ENCODE measurements around the gene WFIKKN1. TPM values are rescaled to one million over a fixed set of nuclear protein-coding genes. Genes with fewer than 3 reads are reported as not detected.

The WFIKKN1 gene
- total RNA-seq, 1 experiment from 2014 or later: 12.3 TPM

- TF ChIP-seq SP1 (CRISPR knock-in tag; conservative IDR thresholded peaks at IDR 0.05) (0 out of 2 replicates have a peak, but pooled peaks have one; percentile 13), ATF6 (CRISPR knock-in tag; IDR thresholded peaks at IDR 0.05) (no peak)
These were observed 50.4 kb downstream of the WFIKKN1 start (continued) for GRCh38 chr16:680967-681745.

- POLR2A ChIA-PET: no interaction called here
- TF ChIP-seq RELA (CRISPR knock-in tag; IDR thresholded peaks at IDR 0.05; ENCODE audit: borderline replicate concordance) (0 out of 2 replicates have a peak, but pooled peaks have one; percentile 48), TEAD1 (CRISPR knock-in tag; IDR thresholded peaks at IDR 0.05) (0 out of 2 replicates have a peak, but pooled peaks have one; percentile 8), MAX (CRISPR knock-in tag; IDR thresholded peaks at IDR 0.05) (0 out of 2 replicates have a peak, but pooled peaks have one; percentile 27), USF1 (CRISPR knock-in tag; IDR thresholded peaks at IDR 0.05) (0 out of 2 replicates have a peak, but pooled peaks have one; percentile 10), KAT7 (CRISPR knock-in tag; IDR thresholded peaks at IDR 0.05; ENCODE audit: borderline replicate concordance) (no peak; the same call in 1 of the 2 replicates)
- DNase-seq (ENCODE audit: low spot score) (no peak), ATAC-seq (no peak)
- peak overlapping the region; percentile 76 for H3K4me3 Mint-ChIP-seq
- peaks cover 25% of the 10 kb centered on the region for H3K36me3 Mint-ChIP-seq
- peaks cover 21% of the 10 kb centered on the region for H3K4me1 Mint-ChIP-seq
- no peak overlapping the region for H3K27ac Mint-ChIP-seq
- H3K27me3 Mint-ChIP-seq (ENCODE audit: low read depth): no peaks in the 10 kb centered on the region
- CTCF ChIA-PET: interaction anchor here (0.7 to 2.7 kb wide), 7 partner anchors 13 to 103 kb away, joined by 3 to 12 read pairs (median 3); no protein-coding TSS in a partner anchor
- H3K9me3 Mint-ChIP-seq: no peaks in the 10 kb centered on the region
These were observed 51.1 kb downstream of the WFIKKN1 start for GRCh38 chr16:681746-682427.

- ChIA-PET CTCF (interaction anchor here (1.1 to 1.4 kb wide), 3 partner anchors 15 to 58 kb away, joined by 3 read pairs; partner anchors contain the start of genes CIAO3 and RHOT2), POLR2A (interaction anchor here (1.1 kb wide), 1 partner anchor 11 kb away, joined by 4 read pairs; no protein-coding TSS in a partner anchor)
- 0 out of 2 replicates have a peak overlapping the region, but pooled peaks have one; percentile 49 for H3K27ac Mint-ChIP-seq
- H3K4me1 Mint-ChIP-seq: peaks cover 19% of the 10 kb centered on the region
- H3K9me3 Mint-ChIP-seq: no peaks in the 10 kb centered on the region
- no peak for DNase-seq (ENCODE audit: low spot score)
- ATAC-seq: no peak
- peak overlapping the region; percentile 76 for H3K4me3 Mint-ChIP-seq
- no peaks in the 10 kb centered on the region for H3K27me3 Mint-ChIP-seq (ENCODE audit: low read depth)
- peaks cover 25% of the 10 kb centered on the region for H3K36me3 Mint-ChIP-seq
- no peak for TF ChIP-seq GTF2I (CRISPR knock-in tag; conservative IDR thresholded peaks at IDR 0.05)
- no peak for TF ChIP-seq ZNF416 (CRISPR knock-in tag; IDR thresholded peaks at IDR 0.05)
- 0 out of 2 replicates have a peak, but pooled peaks have one; percentile 34 for TF ChIP-seq E2F1 (CRISPR knock-in tag; IDR thresholded peaks at IDR 0.05)
- no peak for TF ChIP-seq SP1 (CRISPR knock-in tag; conservative IDR thresholded peaks at IDR 0.05)
- TF ChIP-seq NFATC4 (CRISPR knock-in tag; IDR thresholded peaks at IDR 0.05): 0 out of 2 replicates have a peak, but pooled peaks have one; percentile 58
- no peak for TF ChIP-seq ZNF232 (CRISPR knock-in tag; IDR thresholded peaks at IDR 0.05)
- 0 out of 2 replicates have a peak, but pooled peaks have one; percentile 1 for TF ChIP-seq USF1 (CRISPR knock-in tag; IDR thresholded peaks at IDR 0.05)
- peak; percentile 74 for TF ChIP-seq KAT7 (CRISPR knock-in tag; IDR thresholded peaks at IDR 0.05; ENCODE audit: borderline replicate concordance)
- TF ChIP-seq PRDM15 (CRISPR knock-in tag; IDR thresholded peaks at IDR 0.05): 0 out of 2 replicates have a peak, but pooled peaks have one; percentile 13
- TF ChIP-seq FOXP4 (CRISPR knock-in tag; IDR thresholded peaks at IDR 0.05): no peak
- no peak for TF ChIP-seq FOXJ3 (CRISPR knock-in tag; IDR thresholded peaks at IDR 0.05; ENCODE audit: borderline replicate concordance)
- TF ChIP-seq ESRRA (CRISPR knock-in tag; IDR thresholded peaks at IDR 0.05; ENCODE audit: borderline replicate concordance): 0 out of 2 replicates have a peak, but pooled peaks have one; percentile 14
These were observed 52.0 kb downstream of the WFIKKN1 start for GRCh38 chr16:682493-683395.
